Measurements from ENCODE around the gene CDC42EP4. TPM values are rescaled to one million over a fixed set of nuclear protein-coding genes. Genes with fewer than 3 reads are reported as not detected.

CDC42EP4 gene
- total RNA-seq, 1 experiment from 2014 or later = 20.6 TPM

- no peak for DNase-seq (ENCODE audit: low read depth)
Measured at GRCh38 chr17:73301369-73301768, 10.4 kb downstream of the CDC42EP4 start.

DNA sequence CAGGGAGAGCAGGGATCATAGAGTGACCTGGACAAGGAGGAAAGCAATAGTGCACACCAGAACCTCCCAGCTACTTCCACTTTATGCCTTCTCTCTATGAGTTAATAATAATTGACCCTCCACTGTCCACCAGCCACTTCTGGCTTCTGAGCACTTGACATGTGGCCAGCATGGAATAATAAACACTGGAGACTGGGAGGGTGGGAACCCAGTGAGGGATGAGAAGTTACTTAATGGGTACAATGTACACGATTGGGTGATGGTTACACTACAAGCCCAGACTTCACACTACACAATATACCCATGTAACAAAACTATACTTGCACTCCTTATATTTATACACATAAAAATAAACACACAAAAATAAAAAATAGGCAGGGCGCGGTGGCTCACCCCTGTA, 11.4 kb downstream of the CDC42EP4 start:
- no peak for DNase-seq (ENCODE audit: low read depth)

DNA sequence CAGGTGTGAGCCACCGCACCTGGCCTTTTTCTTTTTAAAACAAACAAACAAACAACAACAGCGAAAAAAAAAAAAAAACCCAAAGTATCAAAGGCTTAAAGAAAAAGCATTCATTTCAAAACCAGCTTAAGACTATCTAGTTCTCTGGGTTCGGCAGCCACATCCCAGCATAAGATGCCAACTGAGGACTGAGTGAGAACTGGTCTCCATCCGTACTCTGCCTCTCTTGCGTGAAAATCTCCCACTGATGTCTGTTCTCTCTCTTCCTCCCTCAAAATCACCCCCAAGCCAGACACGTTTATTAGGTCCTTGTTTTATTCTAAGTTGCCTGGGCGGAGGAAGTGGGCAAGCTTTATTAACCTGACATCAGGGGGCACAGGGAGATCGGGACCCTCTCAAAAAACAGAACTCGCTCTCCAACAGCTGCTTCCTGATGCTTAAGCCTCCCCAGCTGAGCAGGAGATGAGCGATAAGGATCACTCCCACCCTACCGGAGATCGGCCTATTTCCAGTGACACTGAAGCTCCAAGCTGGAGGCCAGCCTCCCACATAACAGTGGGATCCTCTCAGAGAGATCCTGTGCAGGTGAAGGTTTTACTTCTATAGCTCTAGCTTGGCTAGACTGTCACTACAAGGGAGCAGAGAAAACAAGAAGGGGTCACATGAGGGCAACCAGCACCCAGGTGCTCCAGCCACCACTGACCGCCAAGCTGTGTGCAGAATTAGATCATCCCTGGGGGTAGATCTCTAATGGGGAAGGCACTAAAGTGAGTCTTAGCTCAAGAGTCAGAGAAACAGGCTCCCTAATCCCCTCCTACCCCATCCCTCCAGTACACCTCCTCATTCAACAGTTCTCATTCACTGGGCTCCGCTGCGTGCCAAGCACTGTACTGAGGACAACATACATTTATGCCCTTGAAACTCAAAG, 13.6 kb downstream of the CDC42EP4 start:
- no peak for DNase-seq (ENCODE audit: low read depth)

GRCh38 chr17:73293480-73293911, 18.3 kb downstream of the CDC42EP4 start:
- peak; percentile 52 for DNase-seq (ENCODE audit: low read depth)

GRCh38 chr17:73293031-73293430, 18.8 kb downstream of the CDC42EP4 start:
- no peak for DNase-seq (ENCODE audit: low read depth)

- DNase-seq (ENCODE audit: low read depth) = peak; percentile 85
Measured at GRCh38 chr17:73292031-73292531, 19.7 kb downstream of the CDC42EP4 start.

GRCh38 chr17:73291260-73291801, 20.5 kb downstream of the CDC42EP4 start:
- DNase-seq (ENCODE audit: low read depth) = peak; percentile 94

DNA sequence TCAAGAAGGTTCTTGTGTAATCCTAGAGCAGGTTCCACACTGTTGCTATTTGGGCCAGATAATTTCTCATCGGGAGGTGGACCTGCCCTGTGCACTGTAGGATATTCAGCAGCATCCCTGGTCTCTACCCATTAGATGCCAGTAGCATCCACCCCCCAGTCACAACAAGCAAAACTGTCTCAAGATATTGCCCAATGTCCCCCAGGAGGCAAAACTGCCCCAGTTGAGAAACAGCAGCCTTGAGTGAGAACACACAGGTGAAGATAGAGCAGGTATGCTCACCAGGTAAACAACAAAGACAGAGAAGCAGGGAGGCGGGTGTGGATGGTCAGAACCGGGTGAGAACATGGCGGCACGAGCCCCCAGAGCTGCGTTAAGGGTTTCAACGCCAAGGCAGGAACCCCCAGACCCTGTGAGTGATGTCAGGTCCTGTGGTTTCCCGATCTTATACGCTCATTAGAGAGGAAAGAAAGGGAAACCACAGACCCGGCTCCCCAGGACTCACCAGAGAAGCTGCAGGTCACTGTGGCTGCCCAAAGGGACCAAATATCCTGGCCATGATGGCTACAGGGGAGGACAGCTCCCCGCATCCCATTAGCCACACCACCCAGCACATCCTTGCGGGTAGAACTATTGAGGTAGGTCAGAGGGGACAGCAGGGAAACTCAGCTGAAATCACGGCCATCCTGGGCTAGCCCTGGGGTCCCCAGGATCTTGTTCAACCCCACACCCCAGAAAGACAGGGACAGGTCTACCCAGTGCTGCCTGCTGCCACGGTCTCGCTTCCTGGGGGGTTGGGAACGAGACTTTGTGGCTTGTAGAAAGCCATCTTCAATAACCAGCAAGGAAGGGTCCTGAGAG, 21.2 kb downstream of the CDC42EP4 start:
- DNase-seq (ENCODE audit: low read depth) = no peak

- no peak for DNase-seq (ENCODE audit: low read depth)
Measured at GRCh38 chr17:73289549-73290254, 22.1 kb downstream of the CDC42EP4 start.

- no peak for DNase-seq (ENCODE audit: low read depth)
Measured at GRCh38 chr17:73288534-73289302, 23.1 kb downstream of the CDC42EP4 start.

- DNase-seq (ENCODE audit: low read depth) = no peak
Measured at GRCh38 chr17:73286863-73287296, 24.9 kb downstream of the CDC42EP4 start.

DNA sequence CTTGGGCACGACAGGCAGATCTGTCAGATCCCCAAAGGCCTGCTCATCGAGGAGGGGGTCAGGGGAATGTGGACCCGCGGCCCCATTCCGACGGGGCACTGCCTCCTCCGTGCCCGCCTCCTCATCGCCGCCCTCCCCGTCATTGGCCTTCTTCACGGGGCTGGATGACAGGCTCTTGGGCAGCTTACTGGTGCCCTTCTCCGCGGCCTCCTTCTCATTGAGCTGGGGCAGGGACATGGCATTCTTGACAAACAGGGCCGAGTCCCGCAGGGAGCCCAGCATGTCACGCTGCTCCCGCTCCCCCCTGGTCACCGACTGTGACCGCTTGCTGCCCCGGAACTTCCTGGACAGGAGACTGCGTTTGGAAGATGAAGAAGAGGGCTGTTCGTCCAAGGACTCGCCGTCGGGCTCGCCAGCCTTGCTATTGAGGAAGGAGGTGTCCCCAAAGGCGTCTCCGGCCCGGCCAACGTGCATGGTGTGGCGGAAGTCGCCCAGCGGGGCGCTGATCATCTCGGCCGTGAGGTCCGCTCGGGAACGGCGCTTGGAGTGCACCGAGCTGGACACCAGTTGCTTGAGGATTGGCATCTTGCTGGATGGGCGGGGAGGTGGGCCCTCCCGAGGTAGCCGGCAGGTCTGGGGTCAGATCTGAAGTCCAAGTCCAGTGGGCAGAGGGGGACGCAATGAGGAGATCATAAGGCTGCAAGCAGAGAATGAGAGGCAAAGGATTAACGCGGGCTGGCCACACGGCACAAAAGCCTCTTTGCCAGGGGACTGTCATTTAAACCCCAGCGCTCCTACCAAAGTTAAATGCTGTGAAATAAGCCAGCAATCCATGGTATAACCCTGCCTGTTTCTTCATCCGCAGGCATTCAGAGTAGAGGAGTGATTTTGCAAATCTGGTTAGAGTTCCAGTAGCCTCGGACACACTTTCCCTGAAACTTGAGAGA, 25.6 kb downstream of the CDC42EP4 start:
- no peak for DNase-seq (ENCODE audit: low read depth)

DNA sequence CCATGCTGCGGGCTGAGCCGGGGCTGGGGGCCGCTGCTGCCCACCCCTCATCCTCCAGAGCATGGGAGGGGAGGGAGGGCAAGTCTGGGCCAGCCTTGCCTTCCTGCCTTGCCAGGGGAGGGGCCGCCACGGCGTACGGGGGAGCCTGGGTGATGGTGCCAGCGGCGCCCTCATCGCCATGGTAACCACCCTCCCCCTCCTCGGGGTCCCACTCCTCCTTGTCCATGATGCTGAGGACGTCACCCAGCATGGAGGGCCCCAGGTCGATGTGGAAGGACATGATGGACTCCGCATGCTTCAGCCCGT, 26.2 kb downstream of the CDC42EP4 start:
- no peak for DNase-seq (ENCODE audit: low read depth)

DNA sequence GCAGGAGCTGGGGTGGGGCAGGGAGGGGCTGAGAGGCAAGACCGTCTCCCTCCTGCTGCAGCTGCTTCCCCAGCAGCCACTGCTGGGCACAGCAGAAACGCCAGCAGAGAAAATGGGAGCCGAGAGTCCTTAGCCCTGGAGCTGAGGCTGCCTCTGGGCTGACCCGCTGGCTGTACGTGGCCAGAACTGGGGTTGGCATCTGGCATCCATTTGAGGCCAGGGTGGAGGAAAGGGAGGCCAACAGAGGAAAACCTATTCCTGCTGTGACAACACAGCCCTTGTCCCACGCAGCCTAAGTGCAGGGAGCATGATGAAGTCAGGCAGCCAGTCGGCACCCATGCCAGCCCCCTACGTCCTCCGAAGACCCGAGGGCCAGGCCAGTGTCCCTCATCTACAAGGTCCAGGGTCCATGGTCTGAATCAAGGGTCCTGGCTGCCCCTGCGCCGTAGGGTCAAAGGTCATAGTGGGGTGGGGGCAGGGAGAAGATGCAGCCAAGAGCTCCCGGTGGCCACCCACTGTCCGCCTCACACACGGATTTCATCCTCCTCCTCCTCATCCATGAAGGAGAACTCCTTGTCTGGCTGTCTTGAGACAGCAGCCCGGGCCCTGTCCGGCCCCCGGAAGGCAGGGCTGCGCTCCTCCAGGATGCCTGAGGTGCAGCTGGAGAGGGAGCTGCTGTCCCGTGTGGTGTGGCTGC, 26.7 kb downstream of the CDC42EP4 start:
- no peak for DNase-seq (ENCODE audit: low read depth)

DNA sequence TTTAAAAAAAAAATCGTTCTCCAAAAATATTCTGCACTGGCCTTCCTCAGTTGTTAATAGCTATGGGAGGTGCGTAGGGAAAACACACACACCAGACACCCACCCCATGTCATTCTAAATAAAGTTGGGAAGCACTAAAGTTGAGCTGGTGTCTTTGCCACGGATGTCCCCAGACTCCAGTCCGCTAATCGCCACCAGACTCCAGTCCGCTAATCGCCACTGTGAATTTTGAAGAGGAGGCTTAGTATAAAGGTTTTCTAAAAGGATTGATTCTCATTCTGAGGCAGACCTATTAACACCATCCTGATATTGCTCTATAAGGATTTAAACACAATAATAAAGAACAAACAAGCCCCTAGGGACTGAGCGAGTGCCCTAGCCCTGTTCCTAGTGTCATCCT, 27.4 kb downstream of the CDC42EP4 start:
- no peak for DNase-seq (ENCODE audit: low read depth)

DNA sequence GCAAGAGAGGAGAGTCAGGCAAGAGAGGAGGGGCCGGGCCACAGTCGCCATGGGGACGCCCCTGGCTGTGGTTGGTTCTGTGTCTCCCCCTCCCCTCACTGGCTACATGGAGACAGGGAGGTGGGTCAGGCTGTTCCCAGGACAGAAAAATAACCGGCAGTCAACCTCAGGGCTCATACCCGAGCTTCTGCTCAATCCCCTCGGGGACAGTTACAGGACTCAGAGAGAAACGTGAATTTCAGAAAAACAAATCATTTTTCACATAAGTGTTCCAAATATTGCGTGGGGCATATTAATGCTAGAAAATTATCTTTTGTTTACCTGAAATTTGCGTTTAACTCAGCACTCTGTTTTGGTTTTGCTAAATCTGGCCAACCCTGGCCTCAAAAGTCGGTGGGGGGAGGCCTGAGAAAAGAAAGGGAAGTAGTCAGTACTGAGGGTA, 27.9 kb downstream of the CDC42EP4 start:
- no peak for DNase-seq (ENCODE audit: low read depth)

GRCh38 chr17:73283250-73283649, 28.6 kb downstream of the CDC42EP4 start:
- no peak for DNase-seq (ENCODE audit: low read depth)

DNA sequence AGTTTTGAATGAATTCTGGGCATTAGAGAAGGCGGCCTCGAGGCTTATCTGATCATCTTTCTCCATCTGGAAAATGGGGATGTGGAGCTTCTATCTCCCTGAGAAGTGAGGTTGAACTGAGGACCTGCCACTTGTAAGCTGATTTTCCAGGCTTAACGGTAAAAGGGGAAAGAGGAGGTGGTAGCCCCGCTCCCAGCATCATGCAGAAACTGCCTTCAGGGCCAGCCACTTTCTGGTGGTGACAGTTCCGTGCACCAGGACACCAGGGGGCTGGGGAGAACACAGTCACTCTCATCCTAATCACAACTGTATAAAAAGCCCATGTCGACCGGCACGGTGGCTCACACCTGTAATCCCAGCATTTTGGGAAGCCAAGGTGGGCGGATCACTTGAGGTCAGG, 29.2 kb downstream of the CDC42EP4 start:
- DNase-seq (ENCODE audit: low read depth) = no peak

- no peak for DNase-seq (ENCODE audit: low read depth)
Measured at GRCh38 chr17:73281928-73282327, 29.9 kb downstream of the CDC42EP4 start.

Measured in LHCN-M2 (cell line).